Caki2 (cell line): ENCODE measurements around the gene COL1A1. TPM values are rescaled to one million over a fixed set of nuclear protein-coding genes. Genes with fewer than 3 reads are reported as not detected.

Experiments
- DNase-seq: peaks from one replicate; pipeline ENCODE4 v3.0.0-alpha.2; 2015; ENCODE audit warnings: low read depth
- in situ Hi-C: cut with HindIII; loops from 2 replicates; pipeline ENCODE4 v1.10.0; 2016; ENCODE audit warnings: low sequenced_read_pairs, low pct_unique_long_range_greater_than_20kb, mixed read lengths
- total RNA-seq: library from RNA; depleted of rRNA; stranded (reverse); fragments of >200 nt; shearing (Covaris generic); gene quantifications from 2 replicates; pipeline ENCODE4 v1.2.3, GENCODE V29; 2014; ENCODE audit warnings: low replicate concordance

COL1A1 gene
- total RNA-seq, 1 experiment from 2014 or later, result 4.6 TPM

GRCh38 chr17:50169121-50169764 is 32.2 kb downstream of the COL1A1 start:
- in situ Hi-C loops, result no loop called here
- DNase-seq, result peak; percentile 74

- no peak for DNase-seq
- in situ Hi-C loops, result no loop called here
These were observed 33.1 kb downstream of the COL1A1 start for GRCh38 chr17:50168319-50168718.

GRCh38 chr17:50167371-50167770 is 34.1 kb downstream of the COL1A1 start:
- in situ Hi-C loops, result no loop called here
- no peak for DNase-seq

- in situ Hi-C loops, result no loop called here
- DNase-seq, result no peak
These were observed 34.8 kb downstream of the COL1A1 start for GRCh38 chr17:50166518-50167181.

GRCh38 chr17:50165867-50166517 is 35.4 kb downstream of the COL1A1 start, which contains the start of gene SGCA:
Gene SGCA, plus strand, starts transcription at chr17:50166005. Its CDS starts 36 bp downstream, at chr17:50166041.
- in situ Hi-C loops, result no loop called here
- no peak for DNase-seq

- DNase-seq, result no peak
- in situ Hi-C loops, result no loop called here
These were observed 36.0 kb downstream of the COL1A1 start for GRCh38 chr17:50165466-50165865.

GRCh38 chr17:50165066-50165465 is 36.4 kb downstream of the COL1A1 start:
- in situ Hi-C loops, result no loop called here
- DNase-seq, result no peak

GRCh38 chr17:50164697-50164988 is 36.8 kb downstream of the COL1A1 start:
- in situ Hi-C loops, result no loop called here
- DNase-seq, result no peak

GRCh38 chr17:50163843-50164696 is 37.4 kb downstream of the COL1A1 start:
- DNase-seq, result no peak
- in situ Hi-C loops, result no loop called here

GRCh38 chr17:50162466-50163254 is 38.8 kb downstream of the COL1A1 start:
- in situ Hi-C loops, result no loop called here
- DNase-seq, result no peak

GRCh38 chr17:50161911-50162288 is 39.5 kb downstream of the COL1A1 start:
- no peak for DNase-seq
- in situ Hi-C loops, result no loop called here

- in situ Hi-C loops, result no loop called here
These were observed 40.2 kb downstream of the COL1A1 start for GRCh38 chr17:50161023-50161910.

GRCh38 chr17:50157891-50158290 is 43.5 kb downstream of the COL1A1 start:
- in situ Hi-C loops, result no loop called here
- no peak for DNase-seq

More at GRCh38 chr17:50161023-50161910, 40.2 kb downstream of the COL1A1 start:
- peak; percentile 87 for DNase-seq

- in situ Hi-C loops, result no loop called here
- DNase-seq, result no peak
These were observed 46.2 kb downstream of the COL1A1 start for GRCh38 chr17:50155115-50155819.

- no peak for DNase-seq
- in situ Hi-C loops, result no loop called here
These were observed 46.8 kb downstream of the COL1A1 start for GRCh38 chr17:50154604-50155003.

GRCh38 chr17:50153650-50154575 is 47.5 kb downstream of the COL1A1 start:
- in situ Hi-C loops, result no loop called here

More at GRCh38 chr17:50153650-50154575, 47.5 kb downstream of the COL1A1 start:
- DNase-seq, result no peak
